ENCODE measurements around the gene CCDC17. TPM values are rescaled to one million over a fixed set of nuclear protein-coding genes. Genes with fewer than 3 reads are reported as not detected.

The CCDC17 gene
- total and polyA plus RNA-seq, 2 donors (not counting 3 experiments of a cell fraction or from before 2014, with no cell fraction given), result 1.3 to 3.5 TPM

- no peaks in the 10 kb centered on the region for H3K9me3 ChIP-seq (replicated peaks; ENCODE audit: control insufficient read depth, insufficient read depth, low read length)
- no peak overlapping the region for H3K4me3 ChIP-seq (replicated peaks in 1 of 3; ENCODE audit: insufficient read depth in 1 of 3, low read depth in 1 of 3, low read length in 3 of 3)
- dilution Hi-C loops (cut with MboI; ENCODE audit: extremely low pct_ligation_motif_present, low sequenced_read_pairs) (no loop called here), intact Hi-C loops (cut with micrococcal nuclease) (loop anchor here (2.0 kb wide), 1 partner anchor 14 kb away; no protein-coding TSS in a partner anchor)
- no peak overlapping the region for H3K9ac ChIP-seq (replicated peaks; ENCODE audit: extremely low read depth, insufficient read depth, low read length)
- POLR2A ChIA-PET, result interaction anchor here (0.7 to 1.1 kb wide), 2 partner anchors 10 to 73 kb away, joined by 3 to 4 read pairs; partner anchors contain the start of gene PRDX1
- no peak for DNase-seq (ENCODE audit: low read depth, low spot score)
- peaks cover 2 to 6% of the 10 kb centered on the region in 2 experiments for H3K36me3 ChIP-seq (ENCODE audit: control insufficient read depth in 2 of 2, extremely low read depth in 1 of 2, insufficient read depth in 2 of 2, low read length in 2 of 2)
- H2AFZ ChIP-seq (ENCODE audit: low read depth, low read length), result no peak overlapping the region
- H3K79me2 ChIP-seq (ENCODE audit: control insufficient read depth, insufficient read depth, low read length), result peaks cover 59% of the 10 kb centered on the region
- no peak for FAIRE-seq
- H3K4me2 ChIP-seq (ENCODE audit: insufficient read depth, low read length), result no peak overlapping the region
- BruUV-seq (replicated peaks), result no TSS peak
- no peaks in the 10 kb centered on the region for H3K4me1 ChIP-seq (ENCODE audit: control insufficient read depth, extremely low read depth, insufficient read depth, low read length)
- H3K27me3 ChIP-seq (ENCODE audit: control insufficient read depth in 2 of 2, insufficient read depth in 2 of 2, low read length in 2 of 2), result no peaks in the 10 kb centered on the region
- TF ChIP-seq MAX (IDR thresholded peaks at IDR 0.05; ENCODE audit: insufficient read depth, insufficient read length) (no peak), GATA2 (IDR thresholded peaks at IDR 0.05; ENCODE audit: insufficient read depth, insufficient read length, low read depth, low read length) (no peak)
- CTCF ChIA-PET, result interaction anchor here (1.2 kb wide), 1 partner anchor 8 kb away, joined by 3 read pairs; no protein-coding TSS in a partner anchor
- H3K9me1 ChIP-seq (replicated peaks; ENCODE audit: control insufficient read depth, extremely low read depth, insufficient read depth, low read length), result no peaks in the 10 kb centered on the region
- no peaks in the 10 kb centered on the region for H4K20me1 ChIP-seq (replicated peaks; ENCODE audit: control insufficient read depth, extremely low read depth, insufficient read depth, low read length)
- no peak overlapping the region for H3K27ac ChIP-seq (ENCODE audit: insufficient read depth, low read depth, low read length)
These were observed 29.4 kb downstream of the CCDC17 start for GRCh38 chr1:45594412-45594811.

GRCh38 chr1:45589861-45590260, 34.0 kb downstream of the CCDC17 start:
- ChIA-PET POLR2A (no interaction called here), CTCF (interaction anchor here (1.4 to 1.8 kb wide), 2 partner anchors 11 to 39 kb away, joined by 5 to 8 read pairs; no protein-coding TSS in a partner anchor)
- H3K9me3 ChIP-seq (replicated peaks; ENCODE audit: control insufficient read depth, insufficient read depth, low read length), result no peaks in the 10 kb centered on the region
- H3K36me3 ChIP-seq (ENCODE audit: control insufficient read depth in 2 of 2, extremely low read depth in 1 of 2, insufficient read depth in 2 of 2, low read length in 2 of 2), result peaks cover 0 to 6% of the 10 kb centered on the region in 2 experiments
- intact Hi-C loops (cut with micrococcal nuclease) (no loop called here), dilution Hi-C loops (cut with MboI; ENCODE audit: extremely low pct_ligation_motif_present, low sequenced_read_pairs) (no loop called here)
- DNase-seq (ENCODE audit: low read depth, low spot score), result no peak
- H2AFZ ChIP-seq (ENCODE audit: low read depth, low read length), result no peak overlapping the region
- TF ChIP-seq MAX (IDR thresholded peaks at IDR 0.05; ENCODE audit: insufficient read depth, insufficient read length), result no peak
- TF ChIP-seq MYC (IDR thresholded peaks at IDR 0.05; ENCODE audit: low read depth, low read length), result no peak
- no peak for TF ChIP-seq POLR2A (IDR thresholded peaks at IDR 0.05; ENCODE audit: low read depth, low read length)
- TF ChIP-seq, protein P1, sequence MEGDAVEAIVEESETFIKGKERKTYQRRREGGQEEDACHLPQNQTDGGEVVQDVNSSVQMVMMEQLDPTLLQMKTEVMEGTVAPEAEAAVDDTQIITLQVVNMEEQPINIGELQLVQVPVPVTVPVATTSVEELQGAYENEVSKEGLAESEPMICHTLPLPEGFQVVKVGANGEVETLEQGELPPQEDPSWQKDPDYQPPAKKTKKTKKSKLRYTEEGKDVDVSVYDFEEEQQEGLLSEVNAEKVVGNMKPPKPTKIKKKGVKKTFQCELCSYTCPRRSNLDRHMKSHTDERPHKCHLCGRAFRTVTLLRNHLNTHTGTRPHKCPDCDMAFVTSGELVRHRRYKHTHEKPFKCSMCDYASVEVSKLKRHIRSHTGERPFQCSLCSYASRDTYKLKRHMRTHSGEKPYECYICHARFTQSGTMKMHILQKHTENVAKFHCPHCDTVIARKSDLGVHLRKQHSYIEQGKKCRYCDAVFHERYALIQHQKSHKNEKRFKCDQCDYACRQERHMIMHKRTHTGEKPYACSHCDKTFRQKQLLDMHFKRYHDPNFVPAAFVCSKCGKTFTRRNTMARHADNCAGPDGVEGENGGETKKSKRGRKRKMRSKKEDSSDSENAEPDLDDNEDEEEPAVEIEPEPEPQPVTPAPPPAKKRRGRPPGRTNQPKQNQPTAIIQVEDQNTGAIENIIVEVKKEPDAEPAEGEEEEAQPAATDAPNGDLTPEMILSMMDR (IDR thresholded peaks at IDR 0.05; ENCODE audit: extremely low read depth in 1 of 2, insufficient read depth in 1 of 2, low read depth in 1 of 2, low read length in 2 of 2), result no peak
- no peak for TF ChIP-seq EZH2 (IDR thresholded peaks at IDR 0.05; ENCODE audit: borderline replicate concordance, low read depth, low read length, severe bottlenecking)
- no peak for TF ChIP-seq JUN (IDR thresholded peaks at IDR 0.05; ENCODE audit: borderline replicate concordance, insufficient read depth, insufficient read length, low read depth)
- no peak for TF ChIP-seq FOS (IDR thresholded peaks at IDR 0.05; ENCODE audit: borderline replicate concordance, insufficient read depth, low read length)
- no peak for TF ChIP-seq GATA2 (IDR thresholded peaks at IDR 0.05; ENCODE audit: insufficient read depth, insufficient read length, low read depth, low read length)
- no peak for TF ChIP-seq POLR2AphosphoS5 (IDR thresholded peaks at IDR 0.05; ENCODE audit: insufficient read depth, low read depth, low read length)
- no peaks in the 10 kb centered on the region for H3K9me1 ChIP-seq (replicated peaks; ENCODE audit: control insufficient read depth, extremely low read depth, insufficient read depth, low read length)
- BruUV-seq (replicated peaks), result no TSS peak
- H3K9ac ChIP-seq (replicated peaks; ENCODE audit: extremely low read depth, insufficient read depth, low read length), result no peak overlapping the region
- H3K79me2 ChIP-seq (ENCODE audit: control insufficient read depth, insufficient read depth, low read length), result peaks cover 72% of the 10 kb centered on the region
- H3K4me2 ChIP-seq (ENCODE audit: insufficient read depth, low read length), result no peak overlapping the region
- H3K27ac ChIP-seq (ENCODE audit: insufficient read depth, low read depth, low read length), result no peak overlapping the region
- H3K4me3 ChIP-seq (replicated peaks in 1 of 3; ENCODE audit: insufficient read depth in 1 of 3, low read depth in 1 of 3, low read length in 3 of 3), result no peak overlapping the region
- peaks cover 17% of the 10 kb centered on the region for H3K4me1 ChIP-seq (ENCODE audit: control insufficient read depth, extremely low read depth, insufficient read depth, low read length)
- no peak for FAIRE-seq
- H3K27me3 ChIP-seq (ENCODE audit: control insufficient read depth in 2 of 2, insufficient read depth in 2 of 2, low read length in 2 of 2), result no peaks in the 10 kb centered on the region
- no peaks in the 10 kb centered on the region for H4K20me1 ChIP-seq (replicated peaks; ENCODE audit: control insufficient read depth, extremely low read depth, insufficient read depth, low read length)
